Panc1 (cell line): ENCODE data around the gene CANT1.
"Not testable (repeated sequence)": the region's sequence is repeated elsewhere in the genome, so short reads cannot be mapped to it uniquely, and the experiment has no call there.

Experiments
- POLR2AphosphoS5 ChIP-seq: IDR thresholded peaks from 2 replicates; pipeline ENCODE4 v1.6.1; 2012; ENCODE audit warnings: mild to moderate bottlenecking, low read depth, low read length, moderate library complexity
- SIN3A ChIP-seq: IDR thresholded peaks from 2 replicates; pipeline ENCODE4 v1.6.1; 2012; ENCODE audit warnings: low read depth, mild to moderate bottlenecking, low read length, moderate library complexity, borderline replicate concordance; ENCODE audit not compliant: insufficient read depth
- TCF7L2 ChIP-seq: IDR thresholded peaks from 2 replicates; pipeline ENCODE4 v1.6.1; 2011; ENCODE audit warnings: mild to moderate bottlenecking, low read depth, low read length, inconsistent platforms
- TF ChIP-seq, protein P1 (sequence below): fragments of 450-650 bp; IDR thresholded peaks from 2 replicates; pipeline ENCODE4 v1.5.1; 2017; ENCODE audit warnings: mild to moderate bottlenecking
- TF ChIP-seq, protein P2 (sequence below), 2 experiments: IDR thresholded peaks; 2 replicates each; pipeline ENCODE4 v1.6.1; 2011 to 2012; ENCODE audit warnings: low read depth in 2 of 2, control low read depth in 1 of 2, low read length in 1 of 2, mild to moderate bottlenecking in 1 of 2, moderate library complexity in 1 of 2; ENCODE audit not compliant: insufficient read depth in 1 of 2

DNA sequence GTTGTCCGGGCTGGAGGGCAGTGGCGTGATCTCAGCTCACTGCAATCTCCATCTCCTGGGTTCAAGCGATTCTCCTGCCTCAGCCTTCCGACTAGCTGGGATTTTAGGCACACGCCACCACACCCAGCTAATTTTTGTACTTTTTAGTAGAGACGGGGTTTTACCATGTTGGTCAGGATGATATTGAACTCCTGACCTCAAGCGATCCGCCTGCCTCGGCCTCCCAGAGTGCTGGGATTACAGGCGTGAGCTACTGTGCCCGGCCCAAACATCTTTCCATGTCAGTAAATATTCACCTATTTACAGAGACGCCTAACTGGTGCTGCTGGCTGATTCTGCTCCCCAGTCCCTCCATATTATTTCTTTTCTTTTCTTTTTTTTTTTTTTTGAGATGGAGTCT is 21.1 kb upstream of the CANT1 start:
- TF ChIP-seq, protein P1, sequence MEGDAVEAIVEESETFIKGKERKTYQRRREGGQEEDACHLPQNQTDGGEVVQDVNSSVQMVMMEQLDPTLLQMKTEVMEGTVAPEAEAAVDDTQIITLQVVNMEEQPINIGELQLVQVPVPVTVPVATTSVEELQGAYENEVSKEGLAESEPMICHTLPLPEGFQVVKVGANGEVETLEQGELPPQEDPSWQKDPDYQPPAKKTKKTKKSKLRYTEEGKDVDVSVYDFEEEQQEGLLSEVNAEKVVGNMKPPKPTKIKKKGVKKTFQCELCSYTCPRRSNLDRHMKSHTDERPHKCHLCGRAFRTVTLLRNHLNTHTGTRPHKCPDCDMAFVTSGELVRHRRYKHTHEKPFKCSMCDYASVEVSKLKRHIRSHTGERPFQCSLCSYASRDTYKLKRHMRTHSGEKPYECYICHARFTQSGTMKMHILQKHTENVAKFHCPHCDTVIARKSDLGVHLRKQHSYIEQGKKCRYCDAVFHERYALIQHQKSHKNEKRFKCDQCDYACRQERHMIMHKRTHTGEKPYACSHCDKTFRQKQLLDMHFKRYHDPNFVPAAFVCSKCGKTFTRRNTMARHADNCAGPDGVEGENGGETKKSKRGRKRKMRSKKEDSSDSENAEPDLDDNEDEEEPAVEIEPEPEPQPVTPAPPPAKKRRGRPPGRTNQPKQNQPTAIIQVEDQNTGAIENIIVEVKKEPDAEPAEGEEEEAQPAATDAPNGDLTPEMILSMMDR: not testable (repeated sequence)
- TF ChIP-seq POLR2AphosphoS5, SIN3A, TCF7L2: not testable (repeated sequence)
- TF ChIP-seq, protein P2, sequence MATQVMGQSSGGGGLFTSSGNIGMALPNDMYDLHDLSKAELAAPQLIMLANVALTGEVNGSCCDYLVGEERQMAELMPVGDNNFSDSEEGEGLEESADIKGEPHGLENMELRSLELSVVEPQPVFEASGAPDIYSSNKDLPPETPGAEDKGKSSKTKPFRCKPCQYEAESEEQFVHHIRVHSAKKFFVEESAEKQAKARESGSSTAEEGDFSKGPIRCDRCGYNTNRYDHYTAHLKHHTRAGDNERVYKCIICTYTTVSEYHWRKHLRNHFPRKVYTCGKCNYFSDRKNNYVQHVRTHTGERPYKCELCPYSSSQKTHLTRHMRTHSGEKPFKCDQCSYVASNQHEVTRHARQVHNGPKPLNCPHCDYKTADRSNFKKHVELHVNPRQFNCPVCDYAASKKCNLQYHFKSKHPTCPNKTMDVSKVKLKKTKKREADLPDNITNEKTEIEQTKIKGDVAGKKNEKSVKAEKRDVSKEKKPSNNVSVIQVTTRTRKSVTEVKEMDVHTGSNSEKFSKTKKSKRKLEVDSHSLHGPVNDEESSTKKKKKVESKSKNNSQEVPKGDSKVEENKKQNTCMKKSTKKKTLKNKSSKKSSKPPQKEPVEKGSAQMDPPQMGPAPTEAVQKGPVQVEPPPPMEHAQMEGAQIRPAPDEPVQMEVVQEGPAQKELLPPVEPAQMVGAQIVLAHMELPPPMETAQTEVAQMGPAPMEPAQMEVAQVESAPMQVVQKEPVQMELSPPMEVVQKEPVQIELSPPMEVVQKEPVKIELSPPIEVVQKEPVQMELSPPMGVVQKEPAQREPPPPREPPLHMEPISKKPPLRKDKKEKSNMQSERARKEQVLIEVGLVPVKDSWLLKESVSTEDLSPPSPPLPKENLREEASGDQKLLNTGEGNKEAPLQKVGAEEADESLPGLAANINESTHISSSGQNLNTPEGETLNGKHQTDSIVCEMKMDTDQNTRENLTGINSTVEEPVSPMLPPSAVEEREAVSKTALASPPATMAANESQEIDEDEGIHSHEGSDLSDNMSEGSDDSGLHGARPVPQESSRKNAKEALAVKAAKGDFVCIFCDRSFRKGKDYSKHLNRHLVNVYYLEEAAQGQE (IDR thresholded peaks at IDR 0.05; ENCODE audit: insufficient read depth in 1 of 2, low read depth in 2 of 2, low read length in 1 of 2): not testable (repeated sequence)
